Liver (tissue), 9 donors: ENCODE data around the gene PLAC8L1. TPM values are rescaled to one million over a fixed set of nuclear protein-coding genes. Genes with fewer than 3 reads are reported as not detected.
"Not testable (repeated sequence)": the region's sequence is repeated elsewhere in the genome, so short reads cannot be mapped to it uniquely, and the experiment has no call there.

Experiments
- DNase-seq: peaks from one replicate; pipeline ENCODE4 v3.0.0-alpha.2; 2017; ENCODE audit warnings: low spot score
- H3K27ac ChIP-seq, 2 donors: one replicate each; pipeline ENCODE4 v1.7.0; 2013; ENCODE audit warnings: inconsistent platforms in 2 of 2, low read length in 2 of 2, control low read depth in 1 of 2, low read depth in 1 of 2, mild to moderate bottlenecking in 1 of 2
- H3K27me3 ChIP-seq, 4 donors: one replicate each; pipeline versions ENCODE4 v1.6.1 to v1.7.0; 2013; ENCODE audit warnings: low read length in 3 of 4, inconsistent platforms in 1 of 4, mild to moderate bottlenecking in 1 of 4, moderate library complexity in 1 of 4; ENCODE audit not compliant: control insufficient read depth in 4 of 4, insufficient read depth in 4 of 4
- H3K36me3 ChIP-seq, 4 donors: one replicate each; pipeline versions ENCODE4 v1.6.1 to v1.7.0; 2013; ENCODE audit warnings: low read length in 3 of 4, mild to moderate bottlenecking in 3 of 4, low read depth in 1 of 4, moderate library complexity in 1 of 4; ENCODE audit not compliant: control insufficient read depth in 4 of 4, insufficient read depth in 3 of 4
- H3K4me1 ChIP-seq, 4 donors: one replicate each; pipeline versions ENCODE4 v1.6.1 to v1.7.0; 2013; ENCODE audit warnings: low read length in 3 of 4, mild to moderate bottlenecking in 3 of 4, moderate library complexity in 1 of 4; ENCODE audit not compliant: control insufficient read depth in 4 of 4, insufficient read depth in 4 of 4
- H3K4me3 ChIP-seq, 3 donors: one replicate each; pipeline versions ENCODE4 v1.6.1 to v1.7.0; 2013; ENCODE audit warnings: low read length in 3 of 3, control low read depth in 1 of 3, low read depth in 1 of 3, mild to moderate bottlenecking in 1 of 3
- H3K9ac ChIP-seq, 2 donors: one replicate each; pipeline ENCODE4 v1.7.0; 2013; ENCODE audit warnings: low read length in 2 of 2, mild to moderate bottlenecking in 2 of 2, moderate library complexity in 2 of 2, control low read depth in 1 of 2, low read depth in 1 of 2
- H3K9me3 ChIP-seq, 4 donors: one replicate each; pipeline versions ENCODE4 v1.6.1 to v1.7.0; 2013; ENCODE audit warnings: low read length in 3 of 4; ENCODE audit not compliant: control insufficient read depth in 4 of 4
- ATF3 ChIP-seq: IDR thresholded peaks from 2 replicates; pipeline ENCODE4 v1.6.1; 2016; ENCODE audit warnings: antibody characterized with exemption
- CTCF ChIP-seq: fragments of 150-350 bp; IDR thresholded peaks from 2 replicates; pipeline ENCODE4 v1.5.1; 2017; ENCODE audit warnings: improper control_type of control experiment, low read depth, low read length; ENCODE audit not compliant: missing input control
- EGR1 ChIP-seq, 2 donors: IDR thresholded peaks; 2 replicates each; pipeline ENCODE4 v1.6.1; 2016 to 2018; ENCODE audit warnings: antibody characterized with exemption in 2 of 2, low read depth in 2 of 2
- FOXA1 ChIP-seq: IDR thresholded peaks from 2 replicates; pipeline ENCODE4 v1.6.1; 2016; ENCODE audit warnings: antibody characterized with exemption
- FOXA2 ChIP-seq: IDR thresholded peaks from 2 replicates; pipeline ENCODE4 v1.6.1; 2016; ENCODE audit warnings: antibody characterized with exemption
- GABPA ChIP-seq, 2 donors: IDR thresholded peaks in 1 of 2; conservative IDR thresholded peaks in 1 of 2; 2 replicates each; pipeline ENCODE4 v1.6.1; 2016; ENCODE audit warnings: antibody characterized with exemption in 2 of 2, mild to moderate bottlenecking in 1 of 2, moderate library complexity in 1 of 2
- HNF4G ChIP-seq: IDR thresholded peaks from 2 replicates; pipeline ENCODE4 v1.6.1; 2016; ENCODE audit warnings: antibody characterized with exemption
- JUND ChIP-seq, 2 donors: IDR thresholded peaks; 2 replicates each; pipeline ENCODE4 v1.6.1; 2016; ENCODE audit warnings: antibody characterized with exemption in 2 of 2
- NR2F2 ChIP-seq: IDR thresholded peaks from 2 replicates; pipeline ENCODE4 v1.6.1; 2016; ENCODE audit warnings: antibody characterized with exemption
- SP1 ChIP-seq: IDR thresholded peaks from 2 replicates; pipeline ENCODE4 v1.6.1; 2018; ENCODE audit warnings: antibody characterized with exemption, mild to moderate bottlenecking
- TAF1 ChIP-seq: conservative IDR thresholded peaks from 2 replicates; pipeline ENCODE4 v1.6.1; 2016; ENCODE audit warnings: antibody characterized with exemption, mild to moderate bottlenecking
- YY1 ChIP-seq: IDR thresholded peaks from 2 replicates; pipeline ENCODE4 v1.6.1; 2016; ENCODE audit warnings: antibody characterized with exemption, mild to moderate bottlenecking
- ZBTB33 ChIP-seq: IDR thresholded peaks from 2 replicates; pipeline ENCODE4 v1.6.1; 2016; ENCODE audit warnings: antibody characterized with exemption
- WGBS: extraction: QIAGEN DNeasy Blood & Tissue Kit; methylation state at CpG from one replicate; pipeline ENCODE4 v1.1.7; 2013; 5-methylcytosine and 5-hydroxymethylcytosine counted together
- polyA plus RNA-seq, 2 donors: library from polyadenylated mRNA; stranded (reverse) in 1 of 2; unstranded in 1 of 2; fragments of 200-250 nt in 1 of 2; fragments of >200 nt in 1 of 2; fragmentation: Nextera tagmentation in 1 of 2; extraction: Ambion mirVana in 1 of 2; gene quantifications; one replicate each; pipeline versions ENCODE4 v1.2.1 to v1.2.3, GENCODE V29; 2013 to 2015
- total RNA-seq, 2 donors: library from RNA; depleted of rRNA; stranded (reverse); fragments of >200 nt; gene quantifications; one replicate each; pipeline ENCODE4 v1.2.3, GENCODE V29; 2014
- donor health status: healthy.
- donor health status: healthy.
- donor health status: healthy.
- donor health status: healthy.
- donor health status: healthy.

The PLAC8L1 gene
- total and polyA plus RNA-seq, 4 donors: 0.28 TPM; not detected in 3

GRCh38 chr5:146111409-146111808 lies 6.0 kb upstream of the PLAC8L1 start:
- WGBS: 64% methylated on average over 1 of the region's 1 CpG
- no peak overlapping the region for H3K27ac ChIP-seq
- H3K9ac ChIP-seq: no peak overlapping the region
- H3K4me1 ChIP-seq: no peaks in the 10 kb centered on the region
- peak; percentile 67 for DNase-seq
- no peak overlapping the region for H3K4me3 ChIP-seq
- H3K9me3 ChIP-seq: no peaks in the 10 kb centered on the region
- no peaks in the 10 kb centered on the region for H3K27me3 ChIP-seq
- peaks cover 6 to 27% (median 11%) of the 10 kb centered on the region in 4 donors for H3K36me3 ChIP-seq
- no peak for TF ChIP-seq SP1
- TF ChIP-seq TAF1: no peak
- no peak for TF ChIP-seq CTCF
- TF ChIP-seq ZBTB33: no peak
- TF ChIP-seq FOXA1: no peak
- no peak for TF ChIP-seq FOXA2
- no peak for TF ChIP-seq HNF4G
- no peak for TF ChIP-seq EGR1 (IDR thresholded peaks at IDR 0.05; ENCODE audit: low read depth in 2 of 2)
- no peak for TF ChIP-seq NR2F2

GRCh38 chr5:146109379-146109778 lies 4.0 kb upstream of the PLAC8L1 start:
- H3K4me3 ChIP-seq: no peak overlapping the region
- no peaks in the 10 kb centered on the region for H3K9me3 ChIP-seq
- WGBS: 90% methylated on average over 1 of the region's 1 CpG
- H3K27me3 ChIP-seq: no peaks in the 10 kb centered on the region
- DNase-seq: no peak
- H3K4me1 ChIP-seq: no peaks in the 10 kb centered on the region
- H3K27ac ChIP-seq: no peak overlapping the region
- no peak overlapping the region for H3K9ac ChIP-seq
- H3K36me3 ChIP-seq: peaks cover 6 to 17% (median 10%) of the 10 kb centered on the region in 4 donors
- no peak for TF ChIP-seq GABPA (IDR thresholded peaks at IDR 0.05 in 1 of 2, conservative IDR thresholded peaks at IDR 0.05 in 1 of 2)
- TF ChIP-seq SP1: no peak
- TF ChIP-seq HNF4G: no peak
- no peak for TF ChIP-seq FOXA1
- TF ChIP-seq YY1: no peak
- TF ChIP-seq TAF1: no peak
- no peak for TF ChIP-seq EGR1 (IDR thresholded peaks at IDR 0.05; ENCODE audit: low read depth in 2 of 2)
- no peak for TF ChIP-seq ZBTB33
- TF ChIP-seq JUND (IDR thresholded peaks at IDR 0.05): no peak
- TF ChIP-seq ATF3: no peak

- not testable (repeated sequence) for H3K27ac ChIP-seq, H3K9me3 ChIP-seq, H3K9ac ChIP-seq, H3K4me1 ChIP-seq, H3K27me3 ChIP-seq, H3K4me3 ChIP-seq, DNase-seq
- peaks cover 4 to 14% (median 6%) of the 10 kb centered on the region in 4 donors for H3K36me3 ChIP-seq
- 94% methylated on average over 2 of the region's 2 CpGs for WGBS
Measured at GRCh38 chr5:146108870-146109269, 3.5 kb upstream of the PLAC8L1 start.
